H9 (cell line): ENCODE data around the gene C21orf58. TPM values are rescaled to one million over a fixed set of nuclear protein-coding genes. Genes with fewer than 3 reads are reported as not detected.

Experiments used
- DNase-seq: peaks from one replicate; pipeline ENCODE4 v3.0.0-alpha.2; 2017
- H2AFZ ChIP-seq: one replicate; pipeline ENCODE4 v1.6.1; 2013; ENCODE audit warnings: mild to moderate bottlenecking, low read length, control low read depth, moderate library complexity
- H2AK5ac ChIP-seq: 2 replicates; pipeline ENCODE4 v1.6.1; 2013; ENCODE audit warnings: low read length, control low read depth, mixed read lengths; ENCODE audit not compliant: insufficient read length
- H2BK120ac ChIP-seq: one replicate; pipeline ENCODE4 v1.6.1; 2013; ENCODE audit warnings: low read depth, mild to moderate bottlenecking, low read length, control low read depth, inconsistent platforms; ENCODE audit not compliant: poor library complexity, severe bottlenecking
- H2BK12ac ChIP-seq: 2 replicates; pipeline ENCODE4 v1.6.1; 2013; ENCODE audit warnings: low read length, control low read depth, mixed read lengths, low read depth; ENCODE audit not compliant: insufficient read length
- H2BK15ac ChIP-seq: 2 replicates; pipeline ENCODE4 v1.6.1; 2013; ENCODE audit warnings: low read depth, low read length, control low read depth
- H2BK20ac ChIP-seq: one replicate; pipeline ENCODE4 v1.6.1; 2013; ENCODE audit warnings: low read depth, mild to moderate bottlenecking, low read length, control low read depth, inconsistent platforms; ENCODE audit not compliant: poor library complexity, severe bottlenecking
- H2BK5ac ChIP-seq: 2 replicates; pipeline ENCODE4 v1.6.1; 2013; ENCODE audit warnings: low read length, control low read depth, mixed read lengths; ENCODE audit not compliant: insufficient read length
- H3K14ac ChIP-seq: 2 replicates; pipeline ENCODE4 v1.6.1; 2013; ENCODE audit warnings: low read length, control low read depth; ENCODE audit not compliant: insufficient read depth
- H3K18ac ChIP-seq: 2 replicates; pipeline ENCODE4 v1.6.1; 2013; ENCODE audit warnings: low read depth, mild to moderate bottlenecking, mixed read lengths, low read length, control low read depth; ENCODE audit not compliant: insufficient read length
- H3K23ac ChIP-seq: 2 replicates; pipeline ENCODE4 v1.6.1; 2013; ENCODE audit warnings: low read length, control low read depth, mixed read lengths, low read depth; ENCODE audit not compliant: insufficient read length
- H3K23me2 ChIP-seq: 2 replicates; pipeline ENCODE4 v1.6.1; 2013; ENCODE audit warnings: low read depth, mild to moderate bottlenecking, mixed read lengths, low read length, control low read depth; ENCODE audit not compliant: insufficient read length, poor library complexity, severe bottlenecking
- H3K27ac ChIP-seq: 2 replicates; pipeline ENCODE4 v1.5.1; 2013; ENCODE audit warnings: low read length, control low read depth, mixed read lengths, low read depth; ENCODE audit not compliant: insufficient read length
- H3K27me3 ChIP-seq: 2 replicates; pipeline ENCODE4 v1.6.1; 2013; ENCODE audit warnings: low read length, control low read depth, inconsistent platforms; ENCODE audit not compliant: insufficient read depth
- H3K4ac ChIP-seq: 2 replicates; pipeline ENCODE4 v1.6.1; 2013; ENCODE audit warnings: low read depth, mild to moderate bottlenecking, control low read depth, inconsistent platforms, low read length, moderate library complexity
- H3K4me1 ChIP-seq: 2 replicates; pipeline ENCODE4 v1.6.1; 2013; ENCODE audit warnings: low read length, control low read depth, inconsistent platforms; ENCODE audit not compliant: insufficient read depth
- H3K4me2 ChIP-seq: 2 replicates; pipeline ENCODE4 v1.6.1; 2013; ENCODE audit warnings: low read length, control low read depth, mixed read lengths; ENCODE audit not compliant: insufficient read length, insufficient read depth
- H3K56ac ChIP-seq: 2 replicates; pipeline ENCODE4 v1.6.1; 2013; ENCODE audit warnings: low read depth, mild to moderate bottlenecking, mixed read lengths, low read length, control low read depth; ENCODE audit not compliant: insufficient read length
- H3K79me1 ChIP-seq: 2 replicates; pipeline ENCODE4 v1.6.1; 2013; ENCODE audit warnings: low read depth, mild to moderate bottlenecking, moderate library complexity, low read length, control low read depth, inconsistent platforms; ENCODE audit not compliant: insufficient read depth, poor library complexity, severe bottlenecking
- H3K79me2 ChIP-seq: 2 replicates; pipeline ENCODE4 v1.6.1; 2013; ENCODE audit warnings: low read length, control low read depth, inconsistent platforms; ENCODE audit not compliant: insufficient read depth
- H3K9ac ChIP-seq: 2 replicates; pipeline ENCODE4 v1.6.1; 2013; ENCODE audit warnings: low read length, control low read depth, mixed read lengths; ENCODE audit not compliant: insufficient read length; ENCODE audit errors: extremely low read depth
- H3K9me3 ChIP-seq: one replicate; pipeline ENCODE4 v1.6.1; 2013; ENCODE audit warnings: low read depth, low read length, inconsistent platforms; ENCODE audit not compliant: control insufficient read depth
- H3T11ph ChIP-seq: one replicate; pipeline ENCODE4 v1.6.1; 2013; ENCODE audit warnings: mild to moderate bottlenecking, low read length, control low read depth, inconsistent platforms
- H4K20me1 ChIP-seq: one replicate; pipeline ENCODE4 v1.6.1; 2013; ENCODE audit not compliant: control insufficient read depth, insufficient read length, insufficient read depth
- H4K5ac ChIP-seq: 2 replicates; pipeline ENCODE4 v1.6.1; 2013; ENCODE audit warnings: low read depth, mild to moderate bottlenecking, mixed read lengths, low read length, control low read depth; ENCODE audit not compliant: insufficient read length
- H4K8ac ChIP-seq: replicated peaks from 2 replicates; pipeline ENCODE4 v1.6.1; 2013; ENCODE audit warnings: low read length, control low read depth, mixed read lengths, low read depth; ENCODE audit not compliant: insufficient read length
- H4K91ac ChIP-seq: 2 replicates; pipeline ENCODE4 v1.6.1; 2013; ENCODE audit warnings: low read depth, mild to moderate bottlenecking, moderate library complexity, mixed read lengths, low read length, control low read depth; ENCODE audit not compliant: insufficient read length
- H3K27ac Mint-ChIP-seq, 3 experiments: 2 replicates in 2 of 3; 3 replicates in 1 of 3; pipeline ENCODE4 v1.8.0; 2020 to 2021; ENCODE audit warnings: mixed read lengths in 3 of 3, mild to moderate bottlenecking in 1 of 3, moderate library complexity in 1 of 3
- H3K27me3 Mint-ChIP-seq: 2 replicates; pipeline ENCODE4 v1.8.0; 2021; ENCODE audit warnings: low read depth, mild to moderate bottlenecking, moderate library complexity, mixed read lengths
- H3K36me3 Mint-ChIP-seq, 3 experiments: 2 replicates in 2 of 3; 3 replicates in 1 of 3; pipeline ENCODE4 v1.8.0; 2020 to 2021; ENCODE audit warnings: low read depth in 3 of 3, mixed read lengths in 3 of 3; ENCODE audit not compliant: insufficient read depth in 1 of 3
- H3K4me1 Mint-ChIP-seq, 2 experiments: 2 replicates each; pipeline ENCODE4 v1.8.0; 2020; ENCODE audit warnings: mixed read lengths in 2 of 2
- H3K4me3 Mint-ChIP-seq, 2 experiments: 2 replicates in 1 of 2; 3 replicates in 1 of 2; pipeline ENCODE4 v1.8.0; 2020 to 2021; ENCODE audit warnings: mild to moderate bottlenecking in 2 of 2, mixed read lengths in 2 of 2, moderate library complexity in 1 of 2
- H3K9me3 Mint-ChIP-seq, 2 experiments: 2 replicates in 1 of 2; 3 replicates in 1 of 2; pipeline ENCODE4 v1.8.0; 2020; ENCODE audit warnings: mild to moderate bottlenecking in 2 of 2, mixed read lengths in 2 of 2, moderate library complexity in 1 of 2
- WGBS: extraction: QIAGEN DNeasy Blood & Tissue Kit; methylation state at CpG from one replicate; pipeline ENCODE4 v1.1.7; 2013; ENCODE audit warnings: missing lambda C conversion rate, low lambda C conversion rate, mixed read lengths; ENCODE audit not compliant: insufficient read length; ENCODE audit errors: extremely low coverage; 5-methylcytosine and 5-hydroxymethylcytosine counted together
- total RNA-seq: library from RNA; stranded (reverse); gene quantifications from 2 replicates; pipeline ENCODE4 v1.2.1, GENCODE V29; 2021
- TF ChIP-seq, protein P1 (sequence below): fragments of 200-600 bp; sonication (generic); conservative IDR thresholded peaks from 3 replicates; pipeline ENCODE4 v1.8.0; 2021; ENCODE audit warnings: antibody characterized with exemption, mild to moderate bottlenecking

C21orf58 gene
- total RNA-seq, 1 experiment from 2014 or later, result 17.2 TPM

DNA sequence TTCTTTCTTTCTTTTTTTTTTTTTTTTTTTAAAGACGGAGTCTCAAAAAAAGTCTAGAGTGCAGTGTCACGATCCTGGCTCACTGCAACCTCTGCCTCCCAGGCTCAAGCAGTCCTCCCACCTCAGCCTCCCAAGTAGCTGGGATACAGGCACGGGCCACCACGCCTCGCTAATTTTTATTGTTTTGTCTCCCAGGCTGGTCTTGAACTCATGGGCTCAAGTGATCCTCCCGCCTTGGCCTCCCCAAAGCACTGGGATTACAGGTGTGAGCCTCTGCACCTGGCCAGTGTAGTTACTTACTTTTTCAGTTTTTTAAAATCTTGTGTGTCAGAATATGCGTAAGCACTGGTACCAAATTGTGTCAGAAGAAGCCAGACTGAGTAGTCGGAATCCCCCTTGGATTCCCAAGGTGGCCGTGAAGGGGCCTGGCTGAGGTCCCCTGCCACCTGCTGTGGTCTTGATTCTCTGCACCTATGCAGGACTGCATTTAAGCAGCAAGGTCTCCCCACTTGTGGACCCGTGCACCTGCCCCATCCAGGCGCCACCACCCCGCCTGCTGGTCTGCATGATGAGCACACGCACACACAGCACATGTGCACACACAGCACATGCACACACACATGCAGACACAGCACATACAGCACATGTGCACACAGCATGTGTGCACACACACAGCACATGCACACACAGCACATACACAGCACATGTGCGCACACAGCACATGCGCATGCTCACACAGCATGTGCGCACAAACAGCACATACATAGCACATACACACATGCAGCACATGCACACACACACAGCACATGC lies 47.7 kb upstream of the C21orf58 start:
- H3K4me2 ChIP-seq, result no peak overlapping the region
- no peak for DNase-seq
- no peak overlapping the region for H3K4ac ChIP-seq
- H2AFZ ChIP-seq, result no peak overlapping the region
- no peaks in the 10 kb centered on the region for H3K27me3 Mint-ChIP-seq
- H3K27ac Mint-ChIP-seq, result peak overlapping the region; percentile 53 to 92 (median 55); a peak in 4 of 7 replicates
- peak overlapping the region; percentile 18 for H4K5ac ChIP-seq
- no peaks in the 10 kb centered on the region for H3K4me1 ChIP-seq
- H3K9me3 ChIP-seq, result no peaks in the 10 kb centered on the region
- H3K79me1 ChIP-seq, result no peaks in the 10 kb centered on the region
- H3K14ac ChIP-seq, result no peak overlapping the region
- H3K9ac ChIP-seq, result no peak overlapping the region
- no peak overlapping the region for H2BK5ac ChIP-seq
- no peaks in the 10 kb centered on the region for H3K27me3 ChIP-seq
- TF ChIP-seq, protein P1, sequence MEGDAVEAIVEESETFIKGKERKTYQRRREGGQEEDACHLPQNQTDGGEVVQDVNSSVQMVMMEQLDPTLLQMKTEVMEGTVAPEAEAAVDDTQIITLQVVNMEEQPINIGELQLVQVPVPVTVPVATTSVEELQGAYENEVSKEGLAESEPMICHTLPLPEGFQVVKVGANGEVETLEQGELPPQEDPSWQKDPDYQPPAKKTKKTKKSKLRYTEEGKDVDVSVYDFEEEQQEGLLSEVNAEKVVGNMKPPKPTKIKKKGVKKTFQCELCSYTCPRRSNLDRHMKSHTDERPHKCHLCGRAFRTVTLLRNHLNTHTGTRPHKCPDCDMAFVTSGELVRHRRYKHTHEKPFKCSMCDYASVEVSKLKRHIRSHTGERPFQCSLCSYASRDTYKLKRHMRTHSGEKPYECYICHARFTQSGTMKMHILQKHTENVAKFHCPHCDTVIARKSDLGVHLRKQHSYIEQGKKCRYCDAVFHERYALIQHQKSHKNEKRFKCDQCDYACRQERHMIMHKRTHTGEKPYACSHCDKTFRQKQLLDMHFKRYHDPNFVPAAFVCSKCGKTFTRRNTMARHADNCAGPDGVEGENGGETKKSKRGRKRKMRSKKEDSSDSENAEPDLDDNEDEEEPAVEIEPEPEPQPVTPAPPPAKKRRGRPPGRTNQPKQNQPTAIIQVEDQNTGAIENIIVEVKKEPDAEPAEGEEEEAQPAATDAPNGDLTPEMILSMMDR, result no peak
- H3K4me3 Mint-ChIP-seq, result no peak overlapping the region
- H3K56ac ChIP-seq, result no peak overlapping the region
- peak overlapping the region; percentile 74 for H4K8ac ChIP-seq
- H3K27ac ChIP-seq, result no peak overlapping the region
- H3K9me3 Mint-ChIP-seq, result no peaks in the 10 kb centered on the region; a peak in 1 of 5 replicates
- H3K18ac ChIP-seq, result no peak overlapping the region
- H2BK12ac ChIP-seq, result no peak overlapping the region
- H3K23me2 ChIP-seq, result no peaks in the 10 kb centered on the region
- no peak overlapping the region for H2BK15ac ChIP-seq
- no peaks in the 10 kb centered on the region for H3K4me1 Mint-ChIP-seq
- no CpG with 5 or more reads among the region's 16 CpGs for WGBS
- H4K91ac ChIP-seq, result no peak overlapping the region
- H2BK20ac ChIP-seq, result no peak overlapping the region
- H3T11ph ChIP-seq, result no peak overlapping the region
- H2BK120ac ChIP-seq, result no peak overlapping the region
- peaks cover 5% of the 10 kb centered on the region for H4K20me1 ChIP-seq
- no peak overlapping the region for H2AK5ac ChIP-seq
- peaks cover 27 to 42% (median 36%) of the 10 kb centered on the region in 3 experiments; a peak in 6 of 7 replicates for H3K36me3 Mint-ChIP-seq
- peak overlapping the region; percentile 77 for H3K23ac ChIP-seq
- H3K79me2 ChIP-seq, result peaks cover 7% of the 10 kb centered on the region; the same call in 1 of the 2 replicates
